ENCODE results near the gene TOP3B.

Gene TOP3B

DNA sequence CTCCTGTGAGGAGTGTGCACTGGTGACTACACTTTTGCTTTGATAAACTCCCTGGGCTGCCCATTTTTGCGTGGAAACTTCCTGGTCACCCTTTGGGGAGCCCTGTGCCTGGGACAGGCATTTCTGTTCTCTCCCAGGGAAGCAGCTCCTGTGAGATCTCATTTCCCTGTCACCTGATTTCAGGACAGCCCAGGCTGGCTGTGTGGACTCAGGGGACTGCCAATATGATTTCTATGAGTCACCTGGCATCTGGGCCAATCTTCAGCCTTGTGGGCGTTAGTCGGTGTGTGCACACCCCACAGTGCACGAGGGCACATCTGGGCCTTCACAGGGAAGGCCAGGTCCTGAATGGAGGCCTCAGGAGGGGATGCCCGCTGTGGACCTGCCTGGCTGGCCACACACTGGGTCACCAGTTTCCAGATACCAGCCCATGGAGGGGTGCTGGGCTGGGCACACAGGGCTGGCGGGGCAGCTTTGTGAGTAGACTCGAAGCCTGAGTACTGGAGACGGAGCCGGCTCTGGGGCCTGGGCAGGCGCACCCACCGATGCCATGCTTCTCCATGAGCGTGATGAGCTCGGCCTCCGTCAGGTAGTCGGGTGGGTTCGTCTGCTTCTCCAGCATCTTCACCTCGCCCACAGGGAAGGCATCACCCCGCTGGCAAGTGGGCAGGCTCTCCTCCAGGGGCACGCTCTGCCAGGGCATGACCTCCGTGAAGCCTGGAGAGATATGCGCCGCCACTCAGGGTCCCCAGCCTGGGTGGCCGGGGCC lies 20.5 kb downstream of the TOP3B start:
- DNase-seq (ENCODE audit: low read depth) = no peak

DNA sequence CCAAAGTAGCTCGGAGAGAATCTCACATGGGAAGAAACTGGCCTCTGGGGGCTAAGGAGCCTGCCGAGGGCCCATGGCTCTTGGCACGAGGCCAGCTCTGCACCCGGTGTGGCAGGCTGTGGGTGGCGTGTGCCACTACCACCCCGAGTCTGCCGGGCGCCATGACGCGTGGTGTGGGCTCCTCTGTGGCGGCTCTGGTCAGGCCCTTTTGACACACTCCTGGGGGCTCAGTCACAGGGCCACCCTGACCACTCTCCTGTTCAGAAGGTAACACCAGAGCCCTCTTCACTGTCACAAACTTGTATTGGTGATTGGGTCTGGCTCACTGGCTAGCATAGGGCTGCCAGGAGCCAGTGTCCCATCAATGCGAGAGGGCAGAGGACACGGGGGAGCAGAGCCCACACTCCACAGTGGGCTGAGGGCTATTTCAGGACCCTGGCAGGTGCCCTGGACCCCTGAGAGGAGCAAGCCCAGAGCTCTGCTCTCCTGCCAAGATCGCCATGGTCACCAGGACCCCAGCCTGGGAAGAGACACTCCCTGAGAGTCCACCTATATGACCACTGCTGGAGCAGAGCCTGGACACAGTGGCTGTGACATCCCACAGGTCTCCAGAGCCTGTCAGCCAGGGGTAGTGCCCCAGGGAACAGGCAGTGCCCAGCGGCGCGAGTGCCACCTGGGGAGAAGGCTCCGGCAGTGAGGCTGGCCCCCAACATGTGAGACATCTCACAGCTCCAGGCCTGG lies 21.3 kb downstream of the TOP3B start:
- no peak for DNase-seq (ENCODE audit: low read depth)

DNA sequence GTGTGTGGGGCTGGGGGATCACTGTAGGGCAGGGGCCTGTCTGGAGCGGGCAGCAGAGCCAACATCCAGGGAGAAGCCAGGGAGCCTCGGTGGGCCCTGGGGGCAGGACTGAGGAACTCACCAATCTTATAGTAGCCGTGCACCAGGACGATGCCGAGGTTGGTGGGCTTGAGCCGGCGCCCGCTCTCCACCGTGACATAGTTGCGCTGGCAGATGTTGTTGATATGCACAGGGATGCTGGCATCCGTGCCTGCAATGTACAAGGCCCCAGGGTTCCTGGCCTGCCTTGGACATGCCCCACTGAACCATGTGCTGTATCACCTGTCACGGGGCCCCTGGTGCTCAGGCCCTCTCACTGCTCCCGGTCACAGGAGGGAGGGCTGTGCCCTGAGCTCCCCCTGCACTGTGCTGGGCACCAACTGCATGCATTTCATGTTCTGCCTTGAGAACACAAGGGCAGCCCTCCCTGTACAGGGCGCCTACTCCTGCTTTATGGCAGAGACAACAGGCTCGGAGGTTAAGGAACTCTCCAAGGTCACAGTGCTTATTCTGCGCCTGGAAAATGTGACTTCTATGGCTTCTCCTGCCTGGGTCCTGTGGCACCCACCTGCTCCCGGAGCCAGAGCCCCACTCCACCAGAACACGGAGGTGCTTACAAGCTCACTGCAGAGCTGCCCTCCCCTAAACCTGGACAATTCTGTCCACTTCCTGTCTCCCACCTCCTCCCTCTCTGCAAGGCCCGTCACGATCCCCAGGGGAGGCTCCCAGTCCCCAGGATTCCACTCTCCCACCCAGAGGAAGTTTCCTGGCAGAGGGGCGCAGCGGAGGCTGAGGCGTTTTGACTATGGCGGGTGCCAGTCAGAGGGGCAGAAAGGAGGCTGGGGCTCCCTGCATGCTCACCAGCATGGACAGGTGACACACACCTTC lies 22.1 kb downstream of the TOP3B start:
- DNase-seq (ENCODE audit: low read depth) = no peak

DNA sequence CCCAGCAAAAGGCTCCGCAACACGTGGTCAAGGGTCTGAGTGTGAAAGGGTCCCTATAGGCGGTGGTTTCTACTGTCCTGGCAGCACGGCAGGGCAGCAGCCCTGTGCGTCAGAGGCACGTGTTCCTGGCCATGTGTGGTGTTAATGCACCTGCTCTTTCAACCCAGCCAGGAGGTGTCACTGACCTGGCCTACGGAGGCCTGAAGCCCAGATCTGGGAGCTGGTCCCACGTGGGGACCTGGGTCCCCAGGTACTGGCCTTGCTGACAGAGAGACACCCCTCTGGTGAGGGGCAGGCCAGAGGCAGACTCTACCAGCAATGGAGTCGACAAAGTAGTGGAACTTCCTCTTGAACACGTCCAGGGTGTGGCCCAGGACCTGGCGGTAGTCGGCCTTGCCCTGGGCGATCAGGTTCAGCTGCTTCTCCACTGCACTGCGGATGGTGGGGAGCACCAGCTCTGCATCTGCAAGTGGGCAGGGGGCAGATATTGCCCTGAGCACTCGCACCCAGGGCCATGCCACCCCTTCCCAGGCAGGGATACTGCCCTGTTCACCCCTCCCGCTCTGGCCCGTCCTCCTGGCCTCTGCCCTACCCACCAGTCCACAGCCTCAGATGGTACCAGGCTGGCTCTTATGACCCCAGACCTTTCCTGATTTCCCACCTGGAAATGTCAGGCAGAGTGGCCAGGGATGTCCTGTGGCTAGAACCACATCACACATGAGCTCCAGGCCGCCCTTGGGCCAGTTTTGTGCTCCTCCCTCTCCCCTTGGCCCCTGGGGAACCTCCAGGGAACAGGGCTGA lies 23.1 kb downstream of the TOP3B start:
- no peak for DNase-seq (ENCODE audit: low read depth)

DNA sequence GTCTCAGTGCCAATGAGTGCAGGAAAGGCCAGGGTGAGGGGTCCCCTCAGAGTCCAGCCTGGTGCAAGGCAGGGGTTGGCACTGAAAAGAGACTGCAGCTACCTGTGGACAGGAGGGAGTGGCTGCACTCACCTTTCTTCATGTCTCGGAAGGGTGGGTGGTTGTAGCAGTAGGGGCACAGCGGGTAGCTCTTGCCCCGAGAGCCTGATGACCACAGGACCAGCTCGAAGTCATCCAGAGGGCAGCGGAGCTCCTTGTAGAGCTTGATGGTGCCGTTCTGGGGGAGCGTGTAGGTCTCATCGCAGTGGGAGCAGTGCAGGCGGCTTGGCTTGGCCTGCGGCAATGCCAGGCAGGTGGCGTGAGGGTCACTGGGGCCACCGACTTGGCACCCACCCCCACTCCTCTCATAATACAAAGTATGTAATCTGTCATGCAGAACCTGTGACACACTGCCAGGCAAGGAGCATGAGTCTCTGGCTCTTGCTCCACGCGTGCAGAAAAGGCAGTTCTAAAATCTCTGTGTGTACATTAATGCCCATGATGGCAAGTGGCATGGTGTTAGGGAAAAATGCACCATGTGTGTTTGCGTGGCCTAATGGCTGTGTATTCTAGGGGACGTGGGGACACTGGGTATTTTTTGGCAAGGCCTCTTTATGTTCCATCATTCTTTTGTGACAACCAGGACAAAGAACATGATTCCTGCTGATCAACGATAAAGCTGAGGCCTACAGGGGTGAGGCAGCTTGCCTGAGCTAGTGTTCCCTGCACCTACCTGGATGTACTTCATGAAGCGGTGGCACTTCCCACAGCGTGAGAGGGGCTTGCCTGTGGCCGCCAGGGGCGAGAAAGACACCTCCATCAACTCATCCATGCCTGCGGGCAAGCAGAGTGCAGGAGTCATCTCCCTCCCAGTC lies 24.0 kb downstream of the TOP3B start:
- DNase-seq (ENCODE audit: low read depth) = no peak

DNA sequence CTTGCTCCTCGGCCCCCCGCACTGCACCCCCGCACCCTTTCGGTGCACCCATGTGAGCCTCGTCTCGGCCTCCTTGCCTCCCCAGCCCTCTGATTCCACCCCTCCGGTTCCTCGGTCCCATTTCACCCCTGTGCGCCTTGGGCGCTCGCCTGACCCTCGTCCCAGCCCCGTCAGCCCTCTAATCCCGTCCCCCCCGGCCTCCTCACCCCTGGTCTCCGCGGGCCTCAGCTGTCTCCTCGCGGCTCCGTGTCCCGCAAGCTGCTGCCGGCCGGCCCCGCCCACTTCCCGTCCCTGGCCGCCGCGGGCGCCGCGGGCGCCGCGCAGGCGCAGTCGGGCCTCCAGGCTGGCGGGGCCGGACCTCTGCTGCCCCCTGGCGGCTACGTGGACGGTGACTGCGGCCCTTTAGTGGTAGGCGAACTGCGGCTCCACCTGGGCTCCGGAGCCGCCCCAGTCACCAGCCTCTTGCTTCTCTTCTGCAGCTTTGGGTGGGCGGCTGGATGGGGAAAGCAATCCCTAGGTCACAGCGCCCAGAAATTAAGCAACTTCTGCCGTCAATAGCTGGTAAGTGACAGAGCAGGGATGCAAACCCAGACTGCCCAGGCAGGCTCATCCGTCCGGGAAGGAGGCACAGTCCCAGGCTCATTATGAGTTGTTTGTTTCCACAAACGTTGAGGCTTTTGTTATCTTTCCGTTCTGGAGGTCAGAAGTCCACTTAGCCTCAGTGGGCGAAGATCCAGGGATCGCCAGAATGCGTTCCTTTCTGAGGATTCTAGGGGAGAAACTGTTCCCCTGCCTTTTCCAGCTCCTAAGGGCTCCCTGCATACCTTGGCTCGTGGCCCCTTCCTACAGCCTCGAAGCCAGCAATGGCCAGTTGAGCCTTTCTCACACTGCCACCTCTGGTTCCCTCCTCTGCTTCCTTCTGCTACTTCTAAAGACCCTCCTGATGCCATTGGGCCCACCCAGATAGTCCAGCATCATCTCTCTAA lies 29.7 kb downstream of the TOP3B start, which contains the start of gene PPM1F:
TSS of gene PPM1F (minus strand) at position 263 of the 986 bp plus-strand sequence. CDS start 6,800 bp downstream, outside the sequence.
- peak; percentile 85 for DNase-seq (ENCODE audit: low read depth)

DNA sequence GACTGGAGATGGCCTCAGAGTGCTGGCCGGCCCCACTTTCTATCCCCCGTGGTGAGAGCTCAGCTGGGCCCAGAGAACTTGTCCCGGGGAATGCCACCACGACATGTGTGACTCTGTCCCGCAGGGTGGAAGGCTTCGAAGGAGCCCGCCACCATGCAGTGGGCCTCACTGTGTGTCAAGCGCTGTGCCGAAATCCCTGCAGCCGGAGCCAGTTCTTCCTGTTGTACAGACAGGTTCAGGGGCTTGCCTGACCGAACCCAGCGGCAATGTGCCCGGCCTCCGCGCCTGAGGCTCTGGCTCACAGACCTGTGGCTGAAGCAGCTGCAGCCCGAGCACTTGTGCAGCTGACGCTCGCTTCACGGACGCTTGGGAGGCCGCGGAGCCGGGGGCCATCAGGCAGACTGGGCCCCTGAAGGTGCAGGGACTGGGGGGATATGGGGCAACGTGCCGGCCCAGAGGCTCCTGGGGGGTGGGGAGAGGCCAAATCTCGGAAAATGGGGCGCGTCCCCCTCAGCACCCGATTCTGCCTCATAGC lies 30.6 kb downstream of the TOP3B start:
- no peak for DNase-seq (ENCODE audit: low read depth)

DNA sequence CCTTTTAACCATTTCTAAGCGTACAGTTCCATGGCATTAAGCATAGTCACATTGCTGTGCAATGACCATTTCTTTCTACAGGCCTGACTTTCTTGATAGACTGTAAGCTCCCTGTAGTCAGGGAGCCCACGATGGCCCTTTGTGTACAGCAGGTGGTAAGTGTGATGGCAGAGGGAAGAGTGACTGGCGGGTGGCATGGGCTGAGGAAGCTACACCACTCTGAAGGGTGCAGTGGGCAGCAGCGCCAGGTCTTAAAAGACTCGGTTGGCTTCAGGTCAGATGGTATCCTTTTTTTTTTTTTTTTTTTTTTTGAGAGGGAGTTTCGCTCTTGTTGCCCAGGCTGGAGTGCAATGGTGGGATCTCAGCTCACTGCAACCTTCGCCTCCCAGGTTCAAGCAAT lies 31.5 kb downstream of the TOP3B start:
- no peak for DNase-seq (ENCODE audit: low read depth)

DNA sequence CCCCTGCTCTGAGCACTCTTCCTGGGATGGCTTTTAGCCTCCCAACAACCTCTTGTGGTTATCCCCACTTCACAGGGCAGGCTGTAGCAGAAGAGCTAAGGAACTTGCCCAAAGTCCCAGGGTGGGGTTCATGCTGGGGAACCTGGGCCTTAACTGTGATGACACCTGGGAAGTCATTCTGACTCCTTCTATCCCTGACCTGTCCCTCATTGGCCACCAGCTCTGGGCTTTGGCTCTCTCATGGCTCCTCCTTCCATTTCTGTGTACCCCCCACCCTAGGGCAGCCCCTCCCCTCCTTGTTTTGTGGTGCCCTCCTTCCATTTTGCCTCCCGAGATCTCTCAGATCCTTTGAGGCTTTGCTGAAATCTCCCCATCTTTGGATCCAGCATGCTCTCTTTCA lies 32.6 kb downstream of the TOP3B start:
- DNase-seq (ENCODE audit: low read depth) = no peak

DNA sequence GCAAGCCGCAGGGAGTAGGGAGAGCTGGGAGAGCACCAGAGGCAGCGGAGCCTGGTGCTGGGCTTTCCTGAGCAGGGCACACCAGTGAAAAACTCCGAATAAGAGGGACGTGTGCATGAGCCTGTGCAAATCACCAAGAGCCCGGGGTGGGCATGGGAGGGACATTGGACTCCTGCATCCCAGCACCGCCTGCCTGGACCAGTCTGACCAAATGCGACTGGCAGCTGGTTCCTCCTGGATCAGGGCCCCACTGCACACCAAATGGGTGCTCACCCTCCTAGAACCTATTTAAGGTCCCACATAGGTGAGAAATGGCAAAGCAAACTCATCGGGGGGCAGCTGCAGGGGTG lies 33.0 kb downstream of the TOP3B start:
- DNase-seq (ENCODE audit: low read depth) = no peak

DNA sequence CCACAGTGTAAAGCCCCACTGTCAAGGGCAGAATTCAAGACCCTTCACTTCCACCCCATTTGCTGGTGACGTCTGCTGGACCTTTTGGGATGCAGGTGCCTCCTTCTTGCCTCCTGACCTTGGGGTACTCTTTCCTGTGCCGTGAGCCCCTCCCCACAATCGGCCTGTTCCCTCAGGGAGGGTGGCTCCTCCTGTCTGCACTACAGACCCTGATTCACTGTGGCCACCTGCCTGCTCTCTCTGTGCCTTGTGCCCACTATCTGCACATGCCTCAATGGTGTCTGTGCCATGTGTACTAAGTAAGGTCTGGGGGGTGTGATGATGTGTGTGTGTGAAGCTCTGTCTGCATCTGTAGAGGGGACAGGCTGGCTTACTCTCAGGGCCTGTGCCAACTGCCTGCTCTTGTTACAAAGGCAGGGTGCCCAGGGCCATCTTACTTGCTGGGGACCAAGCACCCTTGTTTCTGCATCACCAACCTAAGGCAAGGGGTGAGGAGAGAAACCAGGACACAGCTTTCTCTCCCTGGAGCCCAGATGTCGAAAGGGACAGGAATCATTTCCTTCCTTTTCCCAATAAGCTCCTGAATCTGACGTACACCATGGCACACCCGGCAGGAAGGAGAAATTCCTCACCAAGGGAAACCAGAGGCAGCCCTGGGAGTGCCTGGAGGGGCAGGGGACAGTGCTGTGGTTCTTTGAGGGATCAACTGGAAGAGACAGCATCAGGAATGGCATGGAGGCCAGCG lies 33.6 kb downstream of the TOP3B start:
- no peak for DNase-seq (ENCODE audit: low read depth)

DNA sequence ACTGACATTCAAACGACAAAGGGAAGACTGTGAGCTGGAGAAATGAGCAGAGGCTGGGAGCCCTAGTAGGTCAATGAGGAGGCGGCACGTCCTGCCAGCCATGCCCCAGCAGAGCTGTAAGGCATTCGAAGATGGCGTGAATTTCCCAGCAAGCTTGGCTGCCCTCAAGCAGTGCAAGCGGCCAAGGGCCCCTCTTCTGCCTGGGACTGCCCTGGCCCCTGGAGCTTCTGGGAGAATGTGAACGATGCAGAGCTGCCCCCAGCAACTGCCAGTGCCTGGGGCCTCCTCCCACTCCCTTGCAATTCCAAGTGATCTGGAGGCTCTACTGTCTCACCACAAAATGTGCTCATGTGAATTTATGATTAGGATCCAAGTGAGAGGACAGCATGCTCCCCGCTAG lies 34.2 kb downstream of the TOP3B start:
- DNase-seq (ENCODE audit: low read depth) = no peak

DNA sequence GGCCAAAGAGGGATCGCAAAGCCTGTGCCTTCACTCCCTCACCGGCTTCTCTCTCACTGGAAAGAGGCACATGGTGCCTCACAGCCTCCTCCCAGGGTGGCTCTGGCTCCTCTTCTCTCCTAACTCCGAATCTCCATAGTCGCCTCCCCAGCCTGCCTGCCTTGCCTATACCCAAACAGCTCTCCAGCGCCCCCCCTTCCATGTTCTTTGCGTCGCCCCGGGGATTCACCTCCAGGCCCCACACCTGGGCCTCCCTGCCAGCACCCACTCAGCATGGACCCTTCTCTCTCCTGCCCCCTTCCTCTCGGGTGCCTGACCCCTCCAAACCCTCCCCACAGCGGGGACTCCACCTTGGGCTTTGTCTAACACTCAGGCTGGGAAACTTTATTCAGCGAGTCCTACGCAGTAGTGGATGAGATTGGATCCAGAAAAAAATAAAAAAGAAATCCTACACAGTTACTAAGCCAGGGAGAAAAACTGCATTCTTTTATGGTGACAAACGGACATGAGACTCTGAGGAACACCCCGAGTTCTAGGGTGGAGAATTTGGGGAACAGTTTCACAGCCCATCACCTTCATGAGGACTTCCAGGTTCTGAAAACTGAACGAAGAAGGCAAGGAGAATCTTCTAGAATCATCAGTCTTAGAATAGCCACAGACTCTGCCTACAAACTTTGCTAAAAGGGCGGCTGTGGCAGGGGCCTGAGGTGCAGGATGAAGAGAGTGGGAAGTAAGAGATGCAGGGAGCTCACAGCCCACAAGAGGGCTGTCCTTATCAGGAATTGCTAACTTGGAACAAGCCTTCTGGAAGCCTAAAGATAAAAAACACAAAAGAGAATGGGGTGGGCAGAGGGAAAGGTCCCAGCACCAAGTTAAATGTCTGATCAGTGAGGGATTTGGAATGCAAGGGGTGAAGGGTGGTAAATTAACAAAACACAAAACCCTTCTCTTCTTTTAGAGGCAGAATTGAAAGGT lies 35.3 kb downstream of the TOP3B start:
- DNase-seq (ENCODE audit: low read depth) = no peak

DNA sequence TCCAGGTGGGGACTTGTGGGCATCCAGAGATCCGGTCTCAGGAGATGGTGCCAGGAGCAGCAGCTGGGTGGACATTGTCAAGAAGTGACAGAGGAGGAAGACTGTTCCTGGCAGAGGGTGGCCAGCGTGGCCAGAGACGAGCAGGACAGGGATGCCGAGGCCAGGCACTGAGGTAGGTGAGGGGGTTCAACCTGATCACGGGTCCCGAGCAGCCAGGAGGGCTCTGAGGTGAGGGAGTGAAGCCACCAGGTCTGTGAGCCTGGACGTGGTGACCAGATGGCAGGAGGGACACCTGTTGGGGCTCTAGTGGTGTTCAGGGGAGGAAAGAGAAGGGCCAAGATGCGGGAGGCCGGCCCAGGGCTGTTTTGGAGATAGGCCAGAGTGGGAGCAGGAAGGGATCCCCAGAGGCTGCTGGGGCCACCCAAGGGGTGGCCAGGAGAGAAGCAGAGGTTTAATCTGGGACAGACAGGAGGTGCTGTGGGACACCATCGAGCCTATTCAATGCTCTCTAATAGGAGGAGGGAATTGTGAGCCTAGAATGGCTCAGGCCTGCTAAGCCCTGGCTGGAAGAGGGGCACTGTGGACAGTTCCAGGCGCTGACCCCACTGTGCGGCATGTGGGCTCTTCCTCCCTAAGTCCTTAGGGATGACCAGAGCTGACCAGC lies 36.2 kb downstream of the TOP3B start:
- DNase-seq (ENCODE audit: low read depth) = no peak

DNA sequence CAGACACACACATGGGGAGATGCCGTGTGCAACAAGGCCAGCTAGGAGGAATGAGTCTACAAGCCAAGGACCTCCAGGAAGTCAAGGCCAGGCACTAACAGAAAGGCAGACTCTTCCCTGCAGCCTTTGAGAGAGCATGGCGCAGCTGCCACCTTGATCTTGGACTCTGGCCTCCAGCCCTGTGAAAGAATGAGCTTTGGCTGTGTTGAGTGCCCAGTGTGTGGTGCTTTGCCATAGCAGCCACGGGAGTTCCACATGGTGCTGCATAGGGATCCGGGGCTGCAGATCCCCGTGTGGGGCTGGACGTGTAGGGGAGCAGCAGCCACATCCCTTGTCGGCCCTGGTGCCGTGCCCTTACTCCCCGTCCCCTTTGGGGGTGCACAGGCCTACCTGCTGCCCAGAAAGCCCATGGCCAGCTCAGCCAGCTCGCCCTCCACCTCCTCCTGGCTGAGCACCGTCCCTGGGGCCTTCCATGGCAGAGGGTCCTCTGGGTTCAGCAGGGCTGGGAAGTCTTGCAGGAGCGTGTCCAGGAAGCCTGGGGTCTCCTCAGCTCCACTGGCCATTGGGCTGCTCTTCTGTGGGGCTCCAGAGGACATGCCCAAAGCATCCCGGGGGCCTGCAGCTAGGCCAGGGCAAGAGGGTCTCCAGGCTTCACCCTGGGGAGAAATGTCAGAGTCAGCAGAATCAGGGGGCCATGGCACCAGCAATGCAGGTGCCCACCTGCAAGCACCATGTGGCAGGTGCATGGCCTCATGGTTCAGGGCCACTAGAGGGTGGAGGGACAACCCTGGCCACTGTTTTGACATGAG lies 36.9 kb downstream of the TOP3B start:
- DNase-seq (ENCODE audit: low read depth) = no peak

DNA sequence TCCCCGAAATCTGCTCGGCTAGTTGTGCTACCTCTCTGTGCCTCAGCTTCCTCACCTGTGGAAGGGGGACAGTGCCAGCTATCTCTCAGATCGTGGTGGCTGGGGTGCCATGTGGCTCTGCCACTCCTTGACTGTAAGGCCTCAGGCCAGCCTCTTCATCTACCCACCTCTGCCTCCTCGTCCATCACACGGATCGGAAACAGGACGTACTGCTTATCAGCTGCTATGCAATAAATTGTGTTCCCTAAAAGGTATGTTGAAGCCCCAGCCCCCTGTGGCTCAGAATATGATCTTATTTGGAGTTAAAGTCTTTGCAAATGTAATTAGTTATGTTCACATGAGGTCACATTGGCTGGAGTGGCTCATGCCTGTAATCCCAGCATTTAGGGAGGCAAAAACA lies 37.7 kb downstream of the TOP3B start:
- no peak for DNase-seq (ENCODE audit: low read depth)

All from activated gamma-delta T cell treated with anti-CD3 and anti-CD28 coated beads, Interleukin-2, amount 50 U/mL, for 16 hours (primary cell).